ENCODE data around the gene SEL1L2.

Gene SEL1L2

GRCh38 chr20:13858439-13858838, 132.0 kb downstream of the SEL1L2 start:
- TF ChIP-seq EZH2 (optimal IDR thresholded peaks at IDR 0.05; ENCODE audit: low read depth, low read length) (no peak), CTCF (IDR thresholded peaks at IDR 0.05; ENCODE audit: low read length) (no peak), EZH2phosphoT487 (IDR thresholded peaks at IDR 0.05; ENCODE audit: low read length) (no peak)
- no peak overlapping the region for H2AFZ ChIP-seq (ENCODE audit: low read length)
- no peak for DNase-seq

GRCh38 chr20:13857961-13858360, 132.5 kb downstream of the SEL1L2 start:
- no peak for DNase-seq
- no peaks in the 10 kb centered on the region for H3K27me3 ChIP-seq (replicated peaks; ENCODE audit: insufficient read depth, low read length)
- H3K4me1 ChIP-seq (ENCODE audit: low read length), result no peaks in the 10 kb centered on the region
- no peaks in the 10 kb centered on the region for H3F3A ChIP-seq (ENCODE audit: insufficient read depth, low read length)
- no peak overlapping the region for H3K4me2 ChIP-seq (ENCODE audit: low read depth, low read length)
- no peak for TF ChIP-seq CTCF (IDR thresholded peaks at IDR 0.05; ENCODE audit: low read length)
- no peak for TF ChIP-seq EZH2 (optimal IDR thresholded peaks at IDR 0.05; ENCODE audit: low read depth, low read length)
- no peak for TF ChIP-seq EZH2phosphoT487 (IDR thresholded peaks at IDR 0.05; ENCODE audit: low read length)
- H2AFZ ChIP-seq (ENCODE audit: low read length), result no peak overlapping the region
- H3K4me3 ChIP-seq (ENCODE audit: low read length), result no peak overlapping the region
- H3K36me3 ChIP-seq (replicated peaks; ENCODE audit: insufficient read depth, low read length), result no peaks in the 10 kb centered on the region
- no peaks in the 10 kb centered on the region for H3K9me3 ChIP-seq (replicated peaks; ENCODE audit: insufficient read depth, low read length)
- H3K27ac ChIP-seq (ENCODE audit: low read length), result no peak overlapping the region
- no peaks in the 10 kb centered on the region for H4K20me1 ChIP-seq (ENCODE audit: insufficient read depth, low read length)
- H3K9ac ChIP-seq (ENCODE audit: low read length), result no peak overlapping the region
- H3K79me2 ChIP-seq (ENCODE audit: low read length), result no peaks in the 10 kb centered on the region
- H3K9me2 ChIP-seq (replicated peaks; ENCODE audit: insufficient read depth, low read length), result no peaks in the 10 kb centered on the region

More at GRCh38 chr20:13858439-13858838, 132.0 kb downstream of the SEL1L2 start:
- no peaks in the 10 kb centered on the region for H3K36me3 ChIP-seq (replicated peaks; ENCODE audit: insufficient read depth, low read length)
- no peaks in the 10 kb centered on the region for H3K27me3 ChIP-seq (replicated peaks; ENCODE audit: insufficient read depth, low read length)
- H3K9me2 ChIP-seq (replicated peaks; ENCODE audit: insufficient read depth, low read length), result no peaks in the 10 kb centered on the region
- no peak overlapping the region for H3K27ac ChIP-seq (ENCODE audit: low read length)
- H3K4me1 ChIP-seq (ENCODE audit: low read length), result no peaks in the 10 kb centered on the region
- H3K4me2 ChIP-seq (ENCODE audit: low read depth, low read length), result no peak overlapping the region
- no peaks in the 10 kb centered on the region for H3K79me2 ChIP-seq (ENCODE audit: low read length)
- H3K9me3 ChIP-seq (replicated peaks; ENCODE audit: insufficient read depth, low read length), result no peaks in the 10 kb centered on the region
- H4K20me1 ChIP-seq (ENCODE audit: insufficient read depth, low read length), result no peaks in the 10 kb centered on the region
- no peak overlapping the region for H3K9ac ChIP-seq (ENCODE audit: low read length)
- H3F3A ChIP-seq (ENCODE audit: insufficient read depth, low read length), result no peaks in the 10 kb centered on the region
- H3K4me3 ChIP-seq (ENCODE audit: low read length), result no peak overlapping the region

- Histone ChIP-seq H2AFZ (ENCODE audit: low read length) (no peak overlapping the region), H3K4me3 (ENCODE audit: low read length) (no peak overlapping the region), H3K4me1 (ENCODE audit: low read length) (no peaks in the 10 kb centered on the region), H4K20me1 (ENCODE audit: insufficient read depth, low read length) (no peaks in the 10 kb centered on the region), H3K9me2 (replicated peaks; ENCODE audit: insufficient read depth, low read length) (no peaks in the 10 kb centered on the region), H3K79me2 (ENCODE audit: low read length) (no peaks in the 10 kb centered on the region), H3K4me2 (ENCODE audit: low read depth, low read length) (no peak overlapping the region), H3F3A (ENCODE audit: insufficient read depth, low read length) (no peaks in the 10 kb centered on the region), H3K27ac (ENCODE audit: low read length) (no peak overlapping the region), H3K9me3 (replicated peaks; ENCODE audit: insufficient read depth, low read length) (no peaks in the 10 kb centered on the region), H3K9ac (ENCODE audit: low read length) (no peak overlapping the region), H3K36me3 (replicated peaks; ENCODE audit: insufficient read depth, low read length) (no peaks in the 10 kb centered on the region), H3K27me3 (replicated peaks; ENCODE audit: insufficient read depth, low read length) (no peaks in the 10 kb centered on the region)
- no peak for DNase-seq
- no peak for TF ChIP-seq EZH2 (optimal IDR thresholded peaks at IDR 0.05; ENCODE audit: low read depth, low read length)
- TF ChIP-seq EZH2phosphoT487 (IDR thresholded peaks at IDR 0.05; ENCODE audit: low read length), result no peak
- no peak for TF ChIP-seq CTCF (IDR thresholded peaks at IDR 0.05; ENCODE audit: low read length)
These were observed 133.1 kb downstream of the SEL1L2 start for GRCh38 chr20:13857304-13857703.
